HG03439 (cell line): ENCODE measurements around the gene P2RY14.
A peak's percentile ranks its signal among the peaks of the same experiment; 100 is the strongest.
"Not testable (repeated sequence)": the region's sequence is repeated elsewhere in the genome, so short reads cannot be mapped to it uniquely, and the experiment has no call there.

Source experiments
- ATAC-seq: cut with Tn5 transposase; IDR thresholded peaks from one replicate; pipeline ENCODE4 v1.9.1; 2021; ENCODE audit warnings: mild to moderate bottlenecking, moderate library complexity; ENCODE audit not compliant: unreplicated experiment

Gene P2RY14

DNA sequence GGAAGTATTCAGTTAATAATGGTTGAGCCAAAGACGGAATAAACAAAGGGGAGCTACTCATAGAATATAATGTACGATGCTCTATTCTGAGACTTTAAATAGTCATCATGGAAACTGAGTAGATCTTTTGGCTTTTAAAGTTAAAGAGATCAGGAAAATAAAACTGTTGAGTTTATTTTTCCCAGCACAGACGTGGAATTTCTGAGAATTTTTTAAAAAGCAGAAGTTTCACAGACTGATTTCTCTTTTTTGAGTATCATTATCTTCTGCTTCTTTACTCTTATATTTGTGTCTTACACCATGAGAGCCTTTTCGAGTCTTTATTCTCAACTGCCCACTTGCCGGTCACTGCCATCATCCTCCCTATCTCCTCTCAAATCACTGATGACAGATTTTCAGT is 13.2 kb downstream of the P2RY14 start:
- ATAC-seq = no peak

- ATAC-seq = no peak
Observed at GRCh38 chr3:151264605-151265004, 13.7 kb downstream of the P2RY14 start.

DNA sequence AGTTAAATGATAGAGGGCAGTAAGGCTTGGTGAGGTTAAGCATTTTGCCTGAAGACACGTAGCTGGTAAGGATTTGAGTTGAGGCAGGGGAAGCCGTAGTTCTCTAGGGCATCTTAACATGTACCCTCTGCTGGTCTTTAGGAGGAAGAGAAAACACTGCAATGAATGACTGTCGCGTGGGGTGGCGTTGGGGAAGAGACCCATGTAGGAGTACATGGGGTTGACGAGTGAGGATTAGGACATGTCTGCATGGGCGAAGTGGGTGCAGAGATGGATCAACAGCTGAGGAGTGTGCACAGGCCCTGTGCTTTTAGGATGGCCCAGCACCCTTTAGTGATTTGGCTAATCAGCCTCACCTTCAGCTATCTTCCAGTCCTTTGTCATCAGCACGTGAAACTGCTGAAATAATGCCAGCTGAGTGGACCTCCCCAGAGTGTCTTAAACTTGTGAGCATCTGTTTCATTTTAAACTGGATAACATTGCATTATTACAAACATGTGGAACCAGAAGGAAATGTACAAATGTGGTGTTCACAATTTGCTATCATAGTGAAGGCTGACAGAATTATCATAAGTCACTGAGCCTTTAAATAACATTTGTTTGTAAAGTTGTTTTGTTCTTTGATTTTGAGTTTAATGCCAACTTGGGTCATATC is 15.3 kb downstream of the P2RY14 start:
- ATAC-seq = no peak

DNA sequence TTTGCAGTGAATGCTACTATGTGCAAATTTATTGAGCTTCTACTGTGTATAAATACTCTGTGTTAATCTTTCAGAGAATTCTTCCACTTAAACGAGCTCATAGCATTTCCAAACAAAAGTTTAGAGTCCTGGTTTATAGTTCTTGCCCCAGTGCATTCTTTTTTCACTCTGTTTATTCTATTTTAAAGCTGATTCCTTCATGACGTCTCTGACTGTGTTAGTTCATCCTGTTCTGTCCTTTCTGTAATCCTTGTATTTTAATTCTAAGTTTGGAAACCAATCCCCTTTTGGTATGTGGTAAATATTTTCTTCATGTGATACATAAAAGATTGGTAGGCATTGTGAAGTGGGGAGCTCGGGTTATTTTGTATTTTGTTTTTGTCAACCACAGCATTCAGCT is 18.7 kb downstream of the P2RY14 start:
- no peak for ATAC-seq

DNA sequence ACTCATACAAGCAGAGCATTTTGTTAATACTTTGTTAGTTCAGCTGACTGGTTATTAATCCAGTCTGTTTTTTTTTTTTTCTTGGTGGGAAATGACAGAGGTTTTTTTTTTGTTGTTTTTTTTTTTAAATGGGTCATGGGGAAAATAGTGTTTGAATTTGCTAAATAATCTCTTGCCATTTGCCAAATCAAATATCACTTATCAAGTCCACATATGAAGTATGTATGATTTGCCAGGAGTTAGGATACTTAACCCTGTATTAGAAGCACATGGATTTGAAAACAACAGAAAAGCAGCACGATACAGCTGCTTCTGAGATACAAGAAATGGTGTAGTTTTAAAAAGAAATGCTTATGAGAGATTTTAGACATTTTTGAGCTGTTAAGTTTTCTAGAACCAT is 21.6 kb downstream of the P2RY14 start:
- ATAC-seq = no peak

GRCh38 chr3:151248772-151249337 is 29.5 kb downstream of the P2RY14 start:
- ATAC-seq = no peak

DNA sequence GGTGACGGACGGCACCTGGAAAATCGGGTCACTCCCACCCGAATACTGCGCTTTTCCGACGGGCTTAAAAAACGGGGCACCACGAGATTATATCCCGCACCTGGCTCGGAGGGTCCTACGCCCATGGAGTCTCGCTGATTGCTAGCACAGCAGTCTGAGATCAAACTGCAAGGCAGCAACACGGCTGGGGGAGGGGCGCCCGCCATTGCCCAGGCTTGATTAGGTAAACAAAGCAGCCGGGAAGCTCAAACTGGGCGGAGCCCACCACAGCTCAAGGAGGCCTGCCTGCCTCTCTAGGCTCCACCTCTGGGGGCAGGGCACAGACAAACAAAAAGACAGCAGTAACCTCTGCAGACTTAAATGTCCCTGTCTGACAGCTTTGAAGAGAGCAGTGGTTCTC is 36.3 kb downstream of the P2RY14 start:
- not testable (repeated sequence) for ATAC-seq

- ATAC-seq = no peak
Observed at GRCh38 chr3:151236736-151237135, 41.6 kb downstream of the P2RY14 start.

- no peak for ATAC-seq
Observed at GRCh38 chr3:151236316-151236715, 42.0 kb downstream of the P2RY14 start.

- ATAC-seq = no peak
Observed at GRCh38 chr3:151234825-151235224, 43.5 kb downstream of the P2RY14 start.

GRCh38 chr3:151232991-151233390 is 45.4 kb downstream of the P2RY14 start:
- ATAC-seq = no peak

DNA sequence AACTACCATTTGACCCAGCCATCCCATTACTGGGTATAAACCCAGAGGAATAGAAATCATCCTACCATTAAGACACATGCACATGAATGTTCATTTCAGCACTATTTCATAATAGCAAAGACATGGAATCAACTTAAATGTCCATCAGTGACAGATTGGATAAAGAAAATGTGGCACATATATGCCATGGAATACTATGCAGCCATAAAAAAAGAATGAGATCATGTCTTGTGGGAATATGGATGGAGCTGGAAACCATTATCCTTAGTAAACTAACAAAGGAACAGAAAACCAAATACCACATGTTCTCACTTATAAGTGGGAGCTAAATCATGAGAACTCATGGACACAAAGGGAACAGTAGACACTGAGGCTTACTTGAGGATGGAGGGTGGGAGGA is 45.9 kb downstream of the P2RY14 start:
- not testable (repeated sequence) for ATAC-seq

DNA sequence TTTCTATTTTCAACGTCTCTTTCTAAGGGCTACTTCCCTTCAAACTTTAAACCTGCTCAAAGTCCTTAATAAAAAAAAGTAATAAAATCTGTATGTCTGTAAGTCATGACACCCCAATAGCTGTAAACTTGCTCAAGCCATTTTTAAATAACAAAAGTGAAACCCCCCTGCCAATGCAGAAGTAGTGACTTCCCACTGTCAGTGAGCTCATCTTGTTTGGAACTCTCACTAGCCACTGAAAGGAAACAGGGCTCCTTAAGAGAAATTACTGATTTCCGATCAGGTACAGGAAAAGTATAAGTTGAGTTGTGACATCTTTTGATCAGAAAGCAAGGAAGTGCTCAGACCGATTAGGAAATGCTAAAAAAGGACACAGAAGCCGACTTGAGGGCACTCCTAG is 47.7 kb downstream of the P2RY14 start:
- ATAC-seq = no peak

DNA sequence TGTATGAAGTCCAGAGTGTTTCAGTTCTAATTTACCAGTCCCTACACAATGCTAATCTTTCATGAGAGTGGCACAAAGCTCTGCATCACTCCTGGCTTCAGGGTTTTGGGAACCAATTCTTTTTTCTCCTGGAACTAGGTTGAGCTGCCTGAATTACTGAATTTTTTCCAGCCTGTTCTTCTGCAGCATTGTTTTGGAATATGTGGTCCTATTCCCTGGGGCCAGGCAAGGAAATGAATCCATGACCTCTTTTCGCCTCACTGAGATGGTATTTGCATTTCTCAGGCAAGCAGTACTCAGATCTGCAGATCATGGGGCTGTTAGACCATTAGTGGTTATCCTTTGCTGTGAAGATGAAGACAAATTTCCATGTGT is 49.7 kb downstream of the P2RY14 start:
- ATAC-seq = no peak

- peak; percentile 93 for ATAC-seq
Observed at GRCh38 chr3:151227807-151228665, 50.3 kb downstream of the P2RY14 start.

- peak; percentile 33 for ATAC-seq
Observed at GRCh38 chr3:151227266-151227806, 51.0 kb downstream of the P2RY14 start.

- ATAC-seq = no peak
Observed at GRCh38 chr3:151226825-151227224, 51.5 kb downstream of the P2RY14 start.

DNA sequence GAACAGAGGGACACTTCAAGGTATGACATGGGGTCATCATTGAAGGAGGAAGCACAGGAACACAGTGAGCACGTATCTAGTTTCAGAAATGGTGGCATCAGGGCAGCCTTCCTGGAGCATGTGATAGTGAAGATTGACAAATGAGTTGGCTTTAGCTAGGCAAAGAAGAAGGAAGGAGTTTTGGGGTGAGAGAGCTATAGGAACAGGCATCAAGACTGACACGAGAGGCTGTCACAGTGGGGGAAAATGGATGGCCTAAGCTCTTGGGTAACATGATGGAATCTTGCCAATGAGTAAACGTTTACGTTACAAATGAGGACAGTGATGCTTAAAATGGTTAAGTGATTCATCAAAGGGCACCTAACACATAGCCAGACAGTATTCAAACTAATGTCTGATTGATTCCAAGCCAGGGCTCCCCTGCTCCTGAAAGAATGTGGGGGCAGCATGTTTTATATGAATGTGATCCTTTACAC is 52.2 kb downstream of the P2RY14 start:
- ATAC-seq = no peak

DNA sequence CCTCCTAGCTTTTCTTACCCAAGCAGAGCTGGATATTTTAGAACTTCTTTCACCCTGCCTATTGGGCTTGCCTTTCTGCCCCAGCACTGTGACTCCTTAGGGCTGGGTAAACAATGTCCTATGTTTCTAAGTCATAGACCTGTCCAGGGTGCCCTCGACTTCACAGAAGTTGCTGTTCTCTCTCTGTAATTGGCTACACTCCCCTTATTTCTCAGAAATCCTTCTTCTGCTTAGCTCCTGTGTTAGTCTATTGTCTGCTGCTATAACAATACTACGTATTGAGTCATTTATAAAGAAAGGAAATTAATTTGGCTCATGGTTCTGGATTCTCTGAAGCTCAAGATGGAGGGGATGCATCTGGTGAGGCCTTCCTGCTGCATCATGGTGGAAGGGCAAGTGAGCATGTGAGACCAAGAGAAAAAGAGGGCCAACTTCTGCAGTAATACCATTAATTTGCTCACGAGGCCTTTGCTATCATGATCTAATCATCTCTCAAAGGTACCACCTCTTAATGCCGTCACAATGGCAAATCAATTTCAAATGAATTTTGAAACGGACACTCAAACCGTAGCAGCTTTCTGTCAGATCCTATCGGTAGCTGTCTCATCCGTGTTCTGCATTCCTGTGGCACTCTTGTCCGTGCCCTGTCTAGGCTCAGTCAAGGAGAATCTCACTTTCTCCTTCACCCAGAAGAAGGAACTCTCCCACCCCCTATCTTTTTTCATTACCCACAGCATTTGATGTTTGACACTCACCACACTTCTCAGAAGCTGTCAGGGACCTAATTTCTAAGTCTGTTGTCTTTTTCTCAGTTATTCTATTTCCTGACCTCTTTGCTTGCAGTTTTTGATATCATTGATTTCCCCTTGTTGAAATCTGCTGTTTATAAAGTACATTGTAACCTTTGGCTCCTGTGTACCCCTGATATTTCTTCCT is 53.0 kb downstream of the P2RY14 start:
- ATAC-seq = no peak

DNA sequence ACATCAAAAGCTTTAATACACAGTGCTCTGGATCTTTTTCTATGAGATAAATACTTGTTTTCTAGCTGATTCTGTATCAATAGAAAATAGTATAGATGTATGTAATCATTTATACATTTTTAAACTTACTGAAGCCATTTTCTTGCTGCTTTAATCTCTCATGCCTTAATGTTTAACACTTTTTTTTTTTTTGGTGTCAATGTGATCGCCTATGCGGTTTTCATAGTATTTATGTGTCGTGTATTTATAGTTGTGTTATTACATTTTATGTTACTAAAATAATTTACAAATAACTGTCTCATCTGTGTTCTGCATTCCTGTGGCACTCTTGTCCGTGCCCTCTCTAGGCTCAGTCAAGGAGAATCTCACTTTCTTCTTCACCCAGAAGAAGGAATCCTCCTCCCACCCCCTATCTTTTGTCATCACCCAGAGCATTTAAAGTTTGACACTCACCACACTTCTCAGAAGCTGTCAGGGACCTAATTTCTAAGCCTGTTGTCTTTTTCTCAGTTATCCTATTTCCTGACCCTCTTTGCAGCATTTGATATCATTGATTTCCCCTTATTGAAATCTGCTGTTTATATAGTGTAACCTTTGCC is 54.0 kb downstream of the P2RY14 start:
- ATAC-seq = no peak
